DND-41 (cell line): ENCODE results near the gene SWAP70.

Source experiments
- ATAC-seq: fragments of 200-7000 bp; cut with Tn5 transposase; 3 replicates; pipeline ENCODE4 v1.9.1; 2021; ENCODE audit warnings: low read depth; ENCODE audit not compliant: insufficient read depth
- DNase-seq: peaks from one replicate; pipeline ENCODE4 v3.0.0-alpha.2; 2020
- H2AFZ ChIP-seq: 2 replicates; pipeline ENCODE4 v1.6.0; 2012; ENCODE audit warnings: low read depth, low read length
- H3K27ac ChIP-seq: 2 replicates; pipeline ENCODE4 v1.5.1; 2012; ENCODE audit warnings: low read length, inconsistent platforms
- H3K27me3 ChIP-seq: fragments of 200-600 bp; sonication (generic); 2 replicates; pipeline ENCODE4 v1.6.0; 2012; ENCODE audit warnings: low read length, mild to moderate bottlenecking, inconsistent platforms; ENCODE audit not compliant: insufficient read depth, poor library complexity
- H3K36me3 ChIP-seq: 2 replicates; pipeline ENCODE4 v1.5.1; 2012; ENCODE audit warnings: low read length, inconsistent platforms; ENCODE audit not compliant: insufficient read depth
- H3K4me1 ChIP-seq: 2 replicates; pipeline ENCODE4 v1.5.1; 2012; ENCODE audit warnings: mild to moderate bottlenecking, low read length; ENCODE audit not compliant: insufficient read depth
- H3K4me2 ChIP-seq: 2 replicates; pipeline ENCODE4 v1.6.0; 2012; ENCODE audit warnings: mild to moderate bottlenecking, moderate library complexity, low read length, inconsistent platforms; ENCODE audit not compliant: insufficient read depth
- H3K4me3 ChIP-seq, 2 experiments: fragments of 200-600 bp in 1 of 2; shearing (Covaris generic) in 1 of 2; 2 replicates each; pipeline ENCODE4 v1.5.1; 2012 to 2016; ENCODE audit warnings: inconsistent platforms in 2 of 2, low read length in 2 of 2, mild to moderate bottlenecking in 2 of 2, low read depth in 1 of 2, moderate library complexity in 1 of 2
- H3K79me2 ChIP-seq: 2 replicates; pipeline ENCODE4 v1.6.0; 2012; ENCODE audit warnings: low read length, inconsistent platforms; ENCODE audit not compliant: insufficient read depth
- H3K9ac ChIP-seq: 2 replicates; pipeline ENCODE4 v1.6.0; 2012; ENCODE audit warnings: low read depth, mild to moderate bottlenecking, inconsistent platforms, low read length, moderate library complexity
- H3K9me3 ChIP-seq: 2 replicates; pipeline ENCODE4 v1.5.1; 2012; ENCODE audit warnings: low read length, moderate library complexity, mild to moderate bottlenecking, inconsistent platforms; ENCODE audit not compliant: insufficient read depth, severe bottlenecking
- H4K20me1 ChIP-seq: 2 replicates; pipeline ENCODE4 v1.6.0; 2012; ENCODE audit warnings: low read length; ENCODE audit not compliant: insufficient read depth
- CTCF ChIP-seq: IDR thresholded peaks from 2 replicates; pipeline ENCODE4 v1.5.1; 2012; ENCODE audit warnings: borderline replicate concordance, low read length, moderate library complexity, mild to moderate bottlenecking; ENCODE audit not compliant: poor library complexity, severe bottlenecking; ENCODE audit errors: extremely low read depth
- EZH2 ChIP-seq: IDR thresholded peaks from 3 replicates; pipeline ENCODE4 v1.6.1; 2012; ENCODE audit warnings: borderline replicate concordance, low read depth, mild to moderate bottlenecking, moderate library complexity, low read length, inconsistent platforms; ENCODE audit not compliant: severe bottlenecking

Gene SWAP70

GRCh38 chr11:9735919-9736318, 72.0 kb downstream of the SWAP70 start:
- Histone ChIP-seq H4K20me1 (no peaks in the 10 kb centered on the region), H3K36me3 (no peaks in the 10 kb centered on the region), H3K4me3 (no peak overlapping the region), H3K9ac (no peak overlapping the region), H3K27ac (no peak overlapping the region), H3K4me2 (no peak overlapping the region), H3K4me1 (no peaks in the 10 kb centered on the region), H3K79me2 (no peaks in the 10 kb centered on the region), H3K27me3 (no peaks in the 10 kb centered on the region), H3K9me3 (peaks cover 11% of the 10 kb centered on the region), H2AFZ (no peak overlapping the region)
- ATAC-seq (no peak), DNase-seq (no peak)
- TF ChIP-seq CTCF (no peak), EZH2 (no peak)

GRCh38 chr11:9736365-9736764, 72.5 kb downstream of the SWAP70 start:
- Histone ChIP-seq H3K27me3 (no peaks in the 10 kb centered on the region), H3K9me3 (peaks cover 11% of the 10 kb centered on the region), H3K4me3 (no peak overlapping the region), H3K4me2 (no peak overlapping the region), H2AFZ (no peak overlapping the region), H3K4me1 (no peaks in the 10 kb centered on the region), H3K36me3 (no peaks in the 10 kb centered on the region), H3K79me2 (no peaks in the 10 kb centered on the region), H3K27ac (no peak overlapping the region), H3K9ac (no peak overlapping the region), H4K20me1 (no peaks in the 10 kb centered on the region)
- no peak for DNase-seq
- no peak for ATAC-seq
- TF ChIP-seq CTCF = no peak
- TF ChIP-seq EZH2 = no peak

GRCh38 chr11:9738116-9738515, 74.2 kb downstream of the SWAP70 start:
- H3K4me3 ChIP-seq = no peak overlapping the region
- no peak for TF ChIP-seq EZH2
- no peak for TF ChIP-seq CTCF
- no peak overlapping the region for H3K9ac ChIP-seq
- no peaks in the 10 kb centered on the region for H3K36me3 ChIP-seq
- H3K79me2 ChIP-seq = no peaks in the 10 kb centered on the region
- no peaks in the 10 kb centered on the region for H3K27me3 ChIP-seq
- H3K4me1 ChIP-seq = no peaks in the 10 kb centered on the region
- H4K20me1 ChIP-seq = no peaks in the 10 kb centered on the region
- ATAC-seq (no peak), DNase-seq (no peak)
- H3K4me2 ChIP-seq = no peak overlapping the region
- H3K27ac ChIP-seq = no peak overlapping the region
- H3K9me3 ChIP-seq = peaks cover 11% of the 10 kb centered on the region
- H2AFZ ChIP-seq = no peak overlapping the region

- Histone ChIP-seq H2AFZ (no peak overlapping the region), H3K4me3 (no peak overlapping the region), H4K20me1 (no peaks in the 10 kb centered on the region), H3K4me1 (no peaks in the 10 kb centered on the region), H3K9me3 (peaks cover 11% of the 10 kb centered on the region), H3K27me3 (no peaks in the 10 kb centered on the region), H3K36me3 (no peaks in the 10 kb centered on the region), H3K27ac (no peak overlapping the region), H3K79me2 (no peaks in the 10 kb centered on the region), H3K9ac (no peak overlapping the region), H3K4me2 (no peak overlapping the region)
- no peak for TF ChIP-seq EZH2
- ATAC-seq (no peak), DNase-seq (no peak)
These were observed 74.8 kb downstream of the SWAP70 start for GRCh38 chr11:9738707-9739106.
